ENCODE data around the gene ELL2. TPM values are rescaled to one million over a fixed set of nuclear protein-coding genes. Genes with fewer than 3 reads are reported as not detected.

Gene ELL2
- total and polyA plus RNA-seq, 2 experiments from 2014 or later = 18.7 to 41.8 TPM

- H3K36me3 ChIP-seq = no peaks in the 10 kb centered on the region
- no peaks in the 10 kb centered on the region for H3K9me3 ChIP-seq (ENCODE audit: low read depth)
- TF ChIP-seq CTCF (IDR thresholded peaks at IDR 0.05; ENCODE audit: low read depth, low read length) = no peak
- no peak for DNase-seq (ENCODE audit: low read depth in 1 of 2, low spot score in 1 of 2)
- H3K4me3 ChIP-seq = no peak overlapping the region
- peaks cover 13% of the 10 kb centered on the region for H3K4me1 ChIP-seq (ENCODE audit: low read depth)
- H3K27ac ChIP-seq = no peak overlapping the region
- no peaks in the 10 kb centered on the region for H3K27me3 ChIP-seq
Measured at GRCh38 chr5:95880081-95880926, 81.3 kb downstream of the ELL2 start.

GRCh38 chr5:95879661-95880060, 82.0 kb downstream of the ELL2 start:
- Histone ChIP-seq H3K27me3 (no peaks in the 10 kb centered on the region), H3K4me1 (ENCODE audit: low read depth) (peaks cover 16% of the 10 kb centered on the region), H3K9me3 (ENCODE audit: low read depth) (no peaks in the 10 kb centered on the region), H3K27ac (peak overlapping the region; percentile 38), H3K36me3 (no peaks in the 10 kb centered on the region), H3K4me3 (no peak overlapping the region)
- DNase-seq (ENCODE audit: low read depth in 1 of 2, low spot score in 1 of 2) = no peak
- no peak for TF ChIP-seq CTCF (IDR thresholded peaks at IDR 0.05; ENCODE audit: low read depth, low read length)

GRCh38 chr5:95878417-95879323, 83.0 kb downstream of the ELL2 start:
- H3K27ac ChIP-seq = peak overlapping the region; percentile 63
- DNase-seq (ENCODE audit: low read depth in 1 of 2, low spot score in 1 of 2) = no peak
- no peak overlapping the region for H3K4me3 ChIP-seq
- no peak for TF ChIP-seq CTCF (IDR thresholded peaks at IDR 0.05; ENCODE audit: low read depth, low read length)
- peaks cover 24% of the 10 kb centered on the region for H3K4me1 ChIP-seq (ENCODE audit: low read depth)
- no peaks in the 10 kb centered on the region for H3K27me3 ChIP-seq
- H3K9me3 ChIP-seq (ENCODE audit: low read depth) = no peaks in the 10 kb centered on the region
- no peaks in the 10 kb centered on the region for H3K36me3 ChIP-seq

DNA sequence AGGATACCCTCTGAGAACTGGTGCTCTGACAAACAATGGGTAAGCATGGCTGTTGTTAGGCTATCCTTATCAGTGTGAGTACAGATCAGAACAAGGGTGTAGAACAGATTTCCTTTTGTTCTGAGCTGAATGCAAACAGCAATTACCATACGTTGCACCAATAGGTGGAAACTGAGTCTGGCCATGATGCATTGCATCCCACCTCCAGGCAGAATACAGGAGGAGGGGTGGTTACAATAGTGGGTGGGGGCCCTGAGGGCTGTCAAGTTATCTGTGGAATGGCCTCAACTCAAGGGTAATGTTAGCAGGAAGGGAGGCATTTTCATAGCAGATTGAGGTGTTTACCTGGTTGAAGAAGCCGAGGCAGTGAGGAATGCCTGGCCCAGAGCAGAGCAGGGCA, 84.9 kb downstream of the ELL2 start:
- Histone ChIP-seq H3K27me3 (no peaks in the 10 kb centered on the region), H3K27ac (no peak overlapping the region), H3K9me3 (ENCODE audit: low read depth) (no peaks in the 10 kb centered on the region), H3K4me1 (ENCODE audit: low read depth) (peaks cover 24% of the 10 kb centered on the region), H3K36me3 (no peaks in the 10 kb centered on the region), H3K4me3 (no peak overlapping the region)
- no peak for DNase-seq (ENCODE audit: low read depth in 1 of 2, low spot score in 1 of 2)
- no peak for TF ChIP-seq CTCF (IDR thresholded peaks at IDR 0.05; ENCODE audit: low read depth, low read length)

GRCh38 chr5:95874246-95874645, 87.4 kb downstream of the ELL2 start:
- Histone ChIP-seq H3K27ac (peak overlapping the region; percentile 17), H3K27me3 (no peaks in the 10 kb centered on the region), H3K36me3 (no peaks in the 10 kb centered on the region), H3K9me3 (ENCODE audit: low read depth) (no peaks in the 10 kb centered on the region), H3K4me3 (no peak overlapping the region), H3K4me1 (ENCODE audit: low read depth) (peaks cover 38% of the 10 kb centered on the region)
- DNase-seq (ENCODE audit: low read depth in 1 of 2, low spot score in 1 of 2) = peak in 1 of 2 donors; percentile 66
- TF ChIP-seq CTCF (IDR thresholded peaks at IDR 0.05; ENCODE audit: low read depth, low read length) = no peak
